Measurements from ENCODE around the gene ADGRL3.

ADGRL3 gene

DNA sequence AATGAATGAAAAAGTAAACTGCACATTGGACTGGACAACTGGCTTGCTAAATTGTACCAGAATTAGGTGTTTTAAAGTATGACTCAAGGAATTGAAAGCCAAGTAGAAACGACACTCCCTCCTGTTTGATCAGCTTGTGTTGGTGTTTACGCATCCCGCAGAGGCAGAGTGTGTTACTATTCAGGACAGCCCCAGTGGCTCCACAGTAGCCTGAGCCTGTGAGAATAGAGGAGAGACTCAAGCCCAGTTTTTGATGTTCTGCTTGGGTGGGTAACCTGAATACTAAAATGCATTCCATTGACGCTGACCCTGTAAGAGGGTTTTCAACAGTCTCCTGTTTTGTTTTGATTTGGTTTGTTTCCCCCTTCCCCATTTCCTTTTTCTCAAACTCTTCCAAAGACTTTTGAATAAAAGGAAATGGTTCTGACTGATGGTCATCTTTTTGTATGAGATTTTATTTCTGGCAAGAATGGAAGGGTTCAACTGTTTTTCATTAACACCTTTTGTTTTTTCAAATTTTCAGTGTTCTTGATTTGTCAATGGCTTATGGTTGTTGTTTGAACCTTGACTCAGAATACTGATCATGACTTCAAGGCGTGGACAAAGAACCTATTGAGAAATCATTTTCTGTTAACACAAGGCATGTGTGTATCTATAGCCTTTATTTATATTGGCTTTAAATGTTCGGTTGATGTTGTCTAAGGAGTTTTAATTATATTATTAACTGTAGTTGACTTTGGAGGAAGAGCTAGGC, 10.2 kb downstream of the ADGRL3 start:
- Histone ChIP-seq H3K9ac (ENCODE audit: low read length) (no peak overlapping the region), H3K36me3 (ENCODE audit: control insufficient read depth, insufficient read depth, low read length) (no peaks in the 10 kb centered on the region), H3K27me3 (ENCODE audit: control insufficient read depth, insufficient read depth, low read length) (no peaks in the 10 kb centered on the region), H3K4me3 (ENCODE audit: low read length) (no peak overlapping the region), H3K9me3 (ENCODE audit: control insufficient read depth, low read length) (no peaks in the 10 kb centered on the region), H3K4me1 (ENCODE audit: control insufficient read depth, insufficient read depth, low read length) (peaks cover 8% of the 10 kb centered on the region)

DNA sequence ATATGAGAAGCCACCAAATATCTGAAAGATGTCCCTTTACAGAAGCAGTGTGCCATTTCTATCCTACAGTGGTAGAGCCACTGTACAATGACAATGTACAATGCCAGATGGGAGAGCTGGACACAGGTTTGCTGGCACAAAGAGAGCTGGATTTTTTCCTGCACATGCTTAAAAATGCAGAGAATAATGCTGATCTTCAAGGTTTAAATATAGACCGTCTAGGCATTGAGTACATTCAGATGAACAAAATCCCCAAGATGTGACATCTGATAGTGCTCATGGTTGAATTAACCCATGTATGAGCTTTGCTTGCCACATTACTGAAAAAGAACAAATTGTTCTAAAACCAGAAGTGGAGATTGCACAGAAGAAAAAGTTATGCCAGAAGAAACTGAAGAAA, 11.7 kb downstream of the ADGRL3 start:
- Histone ChIP-seq H3K27me3 (ENCODE audit: control insufficient read depth, insufficient read depth, low read length) (no peaks in the 10 kb centered on the region), H3K9me3 (ENCODE audit: control insufficient read depth, low read length) (no peaks in the 10 kb centered on the region), H3K36me3 (ENCODE audit: control insufficient read depth, insufficient read depth, low read length) (no peaks in the 10 kb centered on the region), H3K4me1 (ENCODE audit: control insufficient read depth, insufficient read depth, low read length) (peaks cover 8% of the 10 kb centered on the region), H3K4me3 (ENCODE audit: low read length) (no peak overlapping the region), H3K9ac (ENCODE audit: low read length) (no peak overlapping the region)

DNA sequence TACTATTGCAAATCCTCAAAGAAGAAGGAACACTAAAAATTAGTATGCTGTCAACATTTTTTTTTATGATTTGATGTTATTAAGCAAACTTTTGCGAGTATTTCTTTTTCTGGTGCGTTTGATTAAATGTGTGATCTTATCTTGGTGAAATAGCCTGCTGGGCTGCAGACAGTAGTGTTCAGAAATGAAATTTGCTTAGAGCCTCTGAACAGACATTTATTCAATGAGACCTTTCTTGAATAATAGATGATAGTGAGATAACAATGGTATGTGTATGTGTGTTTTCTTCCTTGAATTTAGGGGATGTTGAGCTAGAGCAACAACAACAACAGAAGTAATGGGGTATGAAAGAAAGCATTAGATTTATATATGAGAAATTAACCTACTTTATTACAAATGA, 12.7 kb downstream of the ADGRL3 start:
- H3K27me3 ChIP-seq (ENCODE audit: control insufficient read depth, insufficient read depth, low read length), result no peaks in the 10 kb centered on the region
- no peak overlapping the region for H3K4me3 ChIP-seq (ENCODE audit: low read length)

DNA sequence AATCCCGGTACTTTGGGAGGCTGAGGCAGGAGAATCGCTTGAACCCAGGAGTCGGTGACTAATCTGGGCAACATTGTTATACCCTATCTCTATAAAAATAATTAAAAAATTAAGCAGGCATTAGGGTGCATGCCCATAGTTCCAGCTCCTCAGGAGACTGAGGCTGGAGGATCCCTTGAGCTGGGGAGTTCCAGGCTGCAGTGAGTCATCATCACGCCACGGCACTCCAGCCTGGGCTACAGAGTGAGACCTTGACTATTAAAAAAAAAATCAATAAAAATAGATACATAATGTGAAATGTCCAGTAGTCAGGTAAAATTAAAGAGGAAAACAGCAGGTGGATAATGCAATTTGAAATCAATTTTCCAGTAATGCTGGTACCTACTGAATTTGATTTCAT, 14.6 kb downstream of the ADGRL3 start:
- Histone ChIP-seq H3K9me3 (ENCODE audit: control insufficient read depth, low read length) (no peaks in the 10 kb centered on the region), H3K4me1 (ENCODE audit: control insufficient read depth, insufficient read depth, low read length) (peaks cover 8% of the 10 kb centered on the region), H3K36me3 (ENCODE audit: control insufficient read depth, insufficient read depth, low read length) (no peaks in the 10 kb centered on the region), H3K9ac (ENCODE audit: low read length) (no peak overlapping the region), H3K27me3 (ENCODE audit: control insufficient read depth, insufficient read depth, low read length) (no peaks in the 10 kb centered on the region), H3K4me3 (ENCODE audit: low read length) (no peak overlapping the region)

More for the DNA sequence above, 12.7 kb downstream of the ADGRL3 start:
- Histone ChIP-seq H3K4me1 (ENCODE audit: control insufficient read depth, insufficient read depth, low read length) (peaks cover 8% of the 10 kb centered on the region), H3K36me3 (ENCODE audit: control insufficient read depth, insufficient read depth, low read length) (no peaks in the 10 kb centered on the region), H3K9ac (ENCODE audit: low read length) (no peak overlapping the region), H3K9me3 (ENCODE audit: control insufficient read depth, low read length) (no peaks in the 10 kb centered on the region)

DNA sequence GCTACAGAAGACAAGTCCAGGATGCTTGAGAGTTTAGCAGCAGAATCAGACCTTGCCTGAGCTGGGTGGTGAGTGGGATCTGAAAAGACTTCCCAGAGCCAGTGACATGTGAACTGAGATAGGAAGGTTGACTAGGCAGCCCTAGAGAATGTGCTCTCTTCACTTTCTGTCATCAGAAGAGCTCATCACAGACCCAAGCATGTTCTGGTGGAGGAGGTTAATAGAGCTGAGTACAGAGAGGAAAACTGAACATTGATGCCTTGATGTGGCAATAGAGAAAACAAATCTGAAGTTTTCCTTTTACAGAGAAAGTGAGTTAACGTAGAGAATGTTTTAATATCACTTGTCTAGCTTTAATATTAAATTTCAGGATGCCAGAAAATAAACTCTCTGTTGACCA, 17.1 kb downstream of the ADGRL3 start:
- Histone ChIP-seq H3K4me1 (ENCODE audit: control insufficient read depth, insufficient read depth, low read length) (no peaks in the 10 kb centered on the region), H3K9me3 (ENCODE audit: control insufficient read depth, low read length) (no peaks in the 10 kb centered on the region), H3K4me3 (ENCODE audit: low read length) (no peak overlapping the region), H3K9ac (ENCODE audit: low read length) (no peak overlapping the region), H3K27me3 (ENCODE audit: control insufficient read depth, insufficient read depth, low read length) (no peaks in the 10 kb centered on the region), H3K36me3 (ENCODE audit: control insufficient read depth, insufficient read depth, low read length) (no peaks in the 10 kb centered on the region)

DNA sequence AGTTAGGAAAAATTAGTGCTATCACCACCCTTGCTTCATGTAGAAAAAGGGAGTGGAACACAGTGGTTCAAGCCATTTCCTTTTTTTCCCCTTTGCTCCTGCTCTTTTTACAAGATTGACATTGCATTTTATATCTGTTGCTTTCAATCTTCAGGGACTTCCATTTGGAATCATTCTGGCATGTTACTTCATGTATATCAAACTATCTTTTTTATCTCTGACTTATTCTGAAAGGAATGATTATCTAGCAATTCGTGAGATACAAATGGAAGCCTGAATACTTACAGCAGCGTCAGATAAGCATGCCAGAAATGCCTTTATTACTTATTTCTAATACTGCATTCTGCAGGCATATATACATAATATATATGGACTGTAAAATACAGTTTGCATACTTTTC, 20.4 kb downstream of the ADGRL3 start:
- Histone ChIP-seq H3K36me3 (ENCODE audit: control insufficient read depth, insufficient read depth, low read length) (no peaks in the 10 kb centered on the region), H3K4me1 (ENCODE audit: control insufficient read depth, insufficient read depth, low read length) (no peaks in the 10 kb centered on the region), H3K27me3 (ENCODE audit: control insufficient read depth, insufficient read depth, low read length) (no peaks in the 10 kb centered on the region), H3K9me3 (ENCODE audit: control insufficient read depth, low read length) (no peaks in the 10 kb centered on the region), H3K9ac (ENCODE audit: low read length) (no peak overlapping the region), H3K4me3 (ENCODE audit: low read length) (no peak overlapping the region)

DNA sequence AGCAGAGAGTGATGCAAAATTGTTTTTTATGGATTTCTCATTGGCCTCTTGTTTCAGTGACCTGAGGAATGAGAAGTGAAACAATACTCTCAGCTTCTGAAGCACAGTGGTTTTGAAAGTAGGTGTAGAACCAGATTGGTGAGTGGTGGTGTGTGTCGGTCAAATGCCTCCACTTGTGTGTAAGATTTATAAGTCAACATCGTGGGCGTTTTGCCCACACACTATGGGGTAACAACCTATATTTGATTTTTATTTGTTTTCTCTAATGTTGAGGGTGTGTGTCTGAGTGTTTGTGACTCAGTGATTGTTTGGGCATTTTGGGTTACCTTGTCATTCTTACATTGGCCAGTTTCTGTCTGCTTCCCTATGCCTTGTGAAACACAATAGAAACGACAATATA, 23.3 kb downstream of the ADGRL3 start:
- Histone ChIP-seq H3K9ac (ENCODE audit: low read length) (no peak overlapping the region), H3K4me3 (ENCODE audit: low read length) (no peak overlapping the region), H3K9me3 (ENCODE audit: control insufficient read depth, low read length) (no peaks in the 10 kb centered on the region), H3K4me1 (ENCODE audit: control insufficient read depth, insufficient read depth, low read length) (no peaks in the 10 kb centered on the region), H3K27me3 (ENCODE audit: control insufficient read depth, insufficient read depth, low read length) (no peaks in the 10 kb centered on the region), H3K36me3 (ENCODE audit: control insufficient read depth, insufficient read depth, low read length) (no peaks in the 10 kb centered on the region)

DNA sequence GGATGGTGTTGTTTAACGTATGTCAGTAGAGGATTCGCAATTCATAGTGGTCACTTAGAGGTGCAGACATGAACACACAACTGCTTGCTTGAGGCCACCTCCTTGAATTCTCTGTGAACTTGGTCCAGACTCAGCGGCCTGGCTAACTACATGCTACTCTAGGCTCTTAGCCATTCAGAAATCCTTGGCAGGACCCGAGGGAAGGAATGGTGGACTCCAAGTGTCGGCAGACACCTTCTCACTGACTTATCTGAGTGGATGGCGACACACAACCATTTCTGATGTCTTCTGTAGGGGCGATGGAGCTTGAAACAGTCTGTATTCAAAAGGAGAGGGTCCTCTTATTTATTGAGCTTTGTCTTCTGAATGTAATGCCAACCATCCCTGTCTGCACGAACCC, 24.4 kb downstream of the ADGRL3 start:
- Histone ChIP-seq H3K9ac (ENCODE audit: low read length) (no peak overlapping the region), H3K4me1 (ENCODE audit: control insufficient read depth, insufficient read depth, low read length) (no peaks in the 10 kb centered on the region), H3K36me3 (ENCODE audit: control insufficient read depth, insufficient read depth, low read length) (no peaks in the 10 kb centered on the region), H3K4me3 (ENCODE audit: low read length) (no peak overlapping the region), H3K9me3 (ENCODE audit: control insufficient read depth, low read length) (no peaks in the 10 kb centered on the region), H3K27me3 (ENCODE audit: control insufficient read depth, insufficient read depth, low read length) (no peaks in the 10 kb centered on the region)

DNA sequence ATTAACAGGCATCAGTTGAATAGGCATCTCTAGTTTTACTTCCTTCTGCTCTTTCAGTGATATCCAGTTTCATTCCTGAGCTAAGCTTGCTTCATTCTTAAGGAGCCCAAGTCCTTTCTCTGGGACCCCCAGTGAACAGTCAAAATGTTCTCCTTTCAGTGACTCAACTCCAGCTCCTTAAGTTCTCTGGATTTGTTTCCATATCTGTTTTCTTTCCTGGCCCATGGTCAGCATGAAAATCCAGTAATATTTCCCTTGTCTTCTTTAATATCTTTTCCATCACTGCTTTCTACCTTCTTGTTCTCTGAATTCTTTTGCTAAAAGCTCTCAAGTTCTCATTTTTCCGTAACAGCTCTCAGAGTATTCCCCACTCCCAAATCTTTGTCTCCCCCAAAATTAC, 25.5 kb downstream of the ADGRL3 start:
- no peaks in the 10 kb centered on the region for H3K4me1 ChIP-seq (ENCODE audit: control insufficient read depth, insufficient read depth, low read length)
- H3K9ac ChIP-seq (ENCODE audit: low read length), result no peak overlapping the region
- no peaks in the 10 kb centered on the region for H3K36me3 ChIP-seq (ENCODE audit: control insufficient read depth, insufficient read depth, low read length)
- no peaks in the 10 kb centered on the region for H3K9me3 ChIP-seq (ENCODE audit: control insufficient read depth, low read length)
- H3K27me3 ChIP-seq (ENCODE audit: control insufficient read depth, insufficient read depth, low read length), result no peaks in the 10 kb centered on the region
- no peak overlapping the region for H3K4me3 ChIP-seq (ENCODE audit: low read length)

DNA sequence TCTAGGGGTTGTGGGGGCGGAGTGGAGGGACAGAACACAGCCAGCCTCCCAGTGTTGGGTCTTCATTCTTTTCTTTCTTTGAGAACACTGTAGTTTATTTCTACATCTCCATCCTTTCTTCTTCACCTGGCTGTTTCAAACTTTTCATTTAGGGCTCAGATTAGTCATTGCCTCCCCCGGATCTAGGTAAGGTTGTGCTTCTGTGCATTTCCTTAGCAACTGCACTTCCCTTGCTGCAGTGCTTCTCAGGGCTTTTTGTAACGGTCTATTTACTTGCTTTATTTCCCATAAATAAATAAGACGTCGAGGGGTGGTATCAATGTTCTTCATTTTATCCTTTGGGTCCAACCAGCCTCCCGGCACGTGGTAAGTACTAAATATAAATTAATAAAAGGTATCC, 31.3 kb downstream of the ADGRL3 start:
- Histone ChIP-seq H3K36me3 (ENCODE audit: control insufficient read depth, insufficient read depth, low read length) (no peaks in the 10 kb centered on the region), H3K9me3 (ENCODE audit: control insufficient read depth, low read length) (no peaks in the 10 kb centered on the region), H3K9ac (ENCODE audit: low read length) (no peak overlapping the region)

DNA sequence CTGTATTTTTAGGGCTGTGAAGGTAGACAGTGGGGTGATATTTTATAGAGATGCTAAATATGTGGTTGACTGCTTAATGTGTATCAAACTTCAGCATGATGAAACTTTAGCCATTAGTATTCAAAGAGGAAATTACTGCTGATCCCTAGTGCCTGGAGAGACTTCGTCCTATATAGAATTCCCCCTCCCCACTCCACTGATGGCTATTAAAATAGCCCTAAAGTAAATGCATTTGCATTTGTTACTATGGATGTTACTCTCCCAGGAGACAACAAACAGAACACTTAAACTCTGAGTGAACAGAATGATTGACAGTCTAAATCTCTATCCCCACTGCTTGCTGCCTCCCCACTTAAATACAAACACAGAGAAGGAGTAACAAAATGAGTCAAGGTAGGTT, 39.1 kb downstream of the ADGRL3 start:
- Histone ChIP-seq H3K9ac (ENCODE audit: low read length) (no peak overlapping the region), H3K36me3 (ENCODE audit: control insufficient read depth, insufficient read depth, low read length) (no peaks in the 10 kb centered on the region), H3K4me3 (ENCODE audit: low read length) (no peak overlapping the region), H3K27me3 (ENCODE audit: control insufficient read depth, insufficient read depth, low read length) (no peaks in the 10 kb centered on the region), H3K9me3 (ENCODE audit: control insufficient read depth, low read length) (no peaks in the 10 kb centered on the region), H3K4me1 (ENCODE audit: control insufficient read depth, insufficient read depth, low read length) (no peaks in the 10 kb centered on the region)

More for the DNA sequence above, 31.3 kb downstream of the ADGRL3 start:
- no peaks in the 10 kb centered on the region for H3K27me3 ChIP-seq (ENCODE audit: control insufficient read depth, insufficient read depth, low read length)
- H3K4me3 ChIP-seq (ENCODE audit: low read length), result no peak overlapping the region
- H3K4me1 ChIP-seq (ENCODE audit: control insufficient read depth, insufficient read depth, low read length), result no peaks in the 10 kb centered on the region

DNA sequence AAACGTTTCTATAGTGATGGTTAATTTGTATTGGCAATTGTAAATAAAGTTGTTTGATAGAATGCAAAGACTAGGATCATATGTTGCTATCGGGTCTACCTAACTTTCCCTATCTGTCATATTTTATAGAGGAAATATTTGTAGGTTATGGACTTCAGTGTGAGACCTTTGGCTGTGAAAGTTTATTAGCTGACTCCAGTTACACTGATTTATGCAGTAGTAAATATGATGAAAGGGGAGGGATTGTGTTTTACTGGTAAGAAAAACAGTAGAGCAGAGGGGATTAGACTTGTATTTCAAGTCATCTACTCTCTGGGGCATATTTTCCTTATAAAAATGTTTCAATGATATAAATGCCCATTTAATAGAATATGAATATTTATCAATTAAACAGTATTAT, 43.8 kb downstream of the ADGRL3 start:
- Histone ChIP-seq H3K36me3 (ENCODE audit: control insufficient read depth, insufficient read depth, low read length) (no peaks in the 10 kb centered on the region), H3K9me3 (ENCODE audit: control insufficient read depth, low read length) (no peaks in the 10 kb centered on the region), H3K4me1 (ENCODE audit: control insufficient read depth, insufficient read depth, low read length) (no peaks in the 10 kb centered on the region), H3K4me3 (ENCODE audit: low read length) (no peak overlapping the region), H3K27me3 (ENCODE audit: control insufficient read depth, insufficient read depth, low read length) (no peaks in the 10 kb centered on the region), H3K9ac (ENCODE audit: low read length) (no peak overlapping the region)

Data from mucosa of stomach (tissue), 1 donor.